ENCODE results near the gene RNF151. TPM values are rescaled to one million over a fixed set of nuclear protein-coding genes. Genes with fewer than 3 reads are reported as not detected.

The RNF151 gene
- total RNA-seq, 4 donors from 2014 or later: not detected

DNA sequence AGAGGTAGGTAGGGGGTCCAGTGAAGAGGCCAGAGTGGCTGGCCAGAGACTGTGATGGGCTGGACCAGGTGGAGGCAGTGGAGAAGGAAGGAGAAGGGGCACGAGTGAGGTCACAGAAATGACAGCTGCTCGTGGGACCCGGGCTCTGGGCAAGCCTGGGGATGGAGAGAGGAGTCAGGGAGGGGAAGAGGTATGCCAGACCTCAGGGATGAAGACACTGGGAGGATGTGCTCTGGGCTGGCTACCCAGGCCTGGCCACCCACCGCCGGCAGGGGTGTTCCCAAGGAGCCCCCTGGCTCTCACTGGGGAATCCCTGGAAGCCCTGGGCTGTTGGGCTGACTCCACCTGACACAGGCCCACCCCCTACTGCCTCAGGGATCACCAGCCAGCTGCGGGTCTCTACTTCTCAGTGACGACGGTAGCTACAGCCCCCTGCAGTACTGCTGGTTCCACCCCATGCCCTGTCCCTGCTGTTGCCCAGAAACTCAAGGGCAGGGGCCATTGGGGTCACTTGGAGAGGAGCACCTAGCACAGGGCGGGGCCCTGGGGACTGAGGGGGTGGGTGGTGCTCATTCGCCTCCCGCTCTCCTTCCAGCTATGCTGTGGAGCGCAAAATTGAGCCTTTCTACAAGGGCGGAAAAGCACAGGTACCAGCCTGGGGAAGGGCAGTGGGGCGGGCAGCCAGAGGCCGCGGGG lies 7.0 kb downstream of the RNF151 start:
- Histone ChIP-seq H3K9me3 (no peaks in the 10 kb centered on the region), H3K4me1 (peaks cover 11 to 26% (median 21%) of the 10 kb centered on the region in 4 donors), H3K27ac (no peak overlapping the region), H3K36me3 (peaks cover 0 to 12% (median 7%) of the 10 kb centered on the region in 4 donors), H3K27me3 (peaks cover 10% of the 10 kb centered on the region), H3K4me3 (no peak overlapping the region)
- WGBS, 2 donors (ENCODE audit: low coverage in 1 of 2): 88 to 100% methylated on average over 3 to 16 of the region's 16 CpGs
- intact Hi-C loops (cut with DNase I; ENCODE audit: low total_unique reads) (no loop called here), in situ Hi-C loops (cut with MboI; ENCODE audit: low pct_ligation_motif_present in 1 of 4, low pct_unique_long_range_greater_than_20kb in 1 of 4, low sequenced_read_pairs in 3 of 4) (no loop called here)
- TF ChIP-seq, protein P1, sequence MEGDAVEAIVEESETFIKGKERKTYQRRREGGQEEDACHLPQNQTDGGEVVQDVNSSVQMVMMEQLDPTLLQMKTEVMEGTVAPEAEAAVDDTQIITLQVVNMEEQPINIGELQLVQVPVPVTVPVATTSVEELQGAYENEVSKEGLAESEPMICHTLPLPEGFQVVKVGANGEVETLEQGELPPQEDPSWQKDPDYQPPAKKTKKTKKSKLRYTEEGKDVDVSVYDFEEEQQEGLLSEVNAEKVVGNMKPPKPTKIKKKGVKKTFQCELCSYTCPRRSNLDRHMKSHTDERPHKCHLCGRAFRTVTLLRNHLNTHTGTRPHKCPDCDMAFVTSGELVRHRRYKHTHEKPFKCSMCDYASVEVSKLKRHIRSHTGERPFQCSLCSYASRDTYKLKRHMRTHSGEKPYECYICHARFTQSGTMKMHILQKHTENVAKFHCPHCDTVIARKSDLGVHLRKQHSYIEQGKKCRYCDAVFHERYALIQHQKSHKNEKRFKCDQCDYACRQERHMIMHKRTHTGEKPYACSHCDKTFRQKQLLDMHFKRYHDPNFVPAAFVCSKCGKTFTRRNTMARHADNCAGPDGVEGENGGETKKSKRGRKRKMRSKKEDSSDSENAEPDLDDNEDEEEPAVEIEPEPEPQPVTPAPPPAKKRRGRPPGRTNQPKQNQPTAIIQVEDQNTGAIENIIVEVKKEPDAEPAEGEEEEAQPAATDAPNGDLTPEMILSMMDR (IDR thresholded peaks at IDR 0.05): no peak
- TF ChIP-seq POLR2AphosphoS5 (IDR thresholded peaks at IDR 0.05) (no peak), EP300 (IDR thresholded peaks at IDR 0.05; ENCODE audit: low read depth) (no peak), POLR2A (IDR thresholded peaks at IDR 0.05) (no peak)
- no peak for DNase-seq

DNA sequence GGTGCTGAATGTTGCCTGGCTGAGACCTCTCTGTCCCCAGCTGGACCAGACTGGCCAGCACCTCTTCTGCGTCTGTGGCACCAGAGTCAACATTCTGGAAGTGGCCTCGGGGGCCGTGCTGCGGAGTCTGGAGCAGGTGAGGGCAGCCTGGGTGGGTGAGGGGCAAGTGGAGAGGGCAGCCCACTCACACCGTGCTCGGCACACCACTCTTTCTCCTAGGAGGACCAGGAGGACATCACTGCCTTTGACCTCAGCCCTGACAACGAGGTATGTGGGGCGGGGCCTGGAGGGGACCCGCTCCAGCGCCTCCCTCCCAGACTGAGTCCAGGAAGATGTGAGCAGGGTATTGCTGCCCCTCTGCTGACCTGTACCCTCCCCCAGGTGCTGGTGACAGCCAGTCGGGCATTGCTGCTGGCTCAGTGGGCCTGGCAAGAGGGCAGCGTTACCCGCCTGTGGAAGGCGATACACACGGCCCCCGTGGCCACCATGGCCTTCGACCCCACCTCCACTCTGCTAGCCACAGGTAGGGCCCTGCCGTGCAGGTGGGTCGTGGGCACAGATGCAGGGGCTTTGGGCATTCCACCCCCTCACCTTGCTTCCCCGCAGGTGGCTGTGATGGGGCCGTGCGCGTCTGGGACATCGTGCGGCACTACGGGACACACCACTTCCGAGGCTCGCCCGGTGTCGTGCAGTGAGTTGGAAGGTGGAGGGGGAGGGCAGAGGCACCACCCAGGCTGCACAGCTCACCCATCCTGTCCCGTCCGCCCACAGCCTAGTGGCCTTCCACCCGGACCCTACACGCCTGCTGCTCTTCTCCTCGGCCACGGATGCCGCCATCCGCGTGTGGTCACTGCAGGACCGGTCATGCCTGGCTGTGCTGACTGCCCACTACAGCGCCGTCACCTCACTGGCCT lies 7.8 kb downstream of the RNF151 start:
- in situ Hi-C loops (cut with MboI; ENCODE audit: low pct_ligation_motif_present in 1 of 4, low pct_unique_long_range_greater_than_20kb in 1 of 4, low sequenced_read_pairs in 3 of 4) (no loop called here), intact Hi-C loops (cut with DNase I; ENCODE audit: low total_unique reads) (no loop called here)
- Histone ChIP-seq H3K4me3 (no peak overlapping the region), H3K4me1 (peaks cover 11 to 29% (median 24%) of the 10 kb centered on the region in 4 donors), H3K27ac (no peak overlapping the region), H3K9me3 (no peaks in the 10 kb centered on the region), H3K27me3 (peaks cover 17% of the 10 kb centered on the region), H3K36me3 (peaks cover 0 to 12% (median 7%) of the 10 kb centered on the region in 4 donors)
- no peak for TF ChIP-seq EP300 (IDR thresholded peaks at IDR 0.05; ENCODE audit: low read depth)
- TF ChIP-seq POLR2AphosphoS5 (IDR thresholded peaks at IDR 0.05): no peak
- no peak for TF ChIP-seq POLR2A (IDR thresholded peaks at IDR 0.05)
- TF ChIP-seq, protein P1 (IDR thresholded peaks at IDR 0.05): no peak
- DNase-seq: no peak
- WGBS, 2 donors (ENCODE audit: low coverage in 1 of 2): 97% methylated on average over 35 of the region's 42 CpGs; no CpG with 5 or more reads in 1 of the 2 donors

DNA sequence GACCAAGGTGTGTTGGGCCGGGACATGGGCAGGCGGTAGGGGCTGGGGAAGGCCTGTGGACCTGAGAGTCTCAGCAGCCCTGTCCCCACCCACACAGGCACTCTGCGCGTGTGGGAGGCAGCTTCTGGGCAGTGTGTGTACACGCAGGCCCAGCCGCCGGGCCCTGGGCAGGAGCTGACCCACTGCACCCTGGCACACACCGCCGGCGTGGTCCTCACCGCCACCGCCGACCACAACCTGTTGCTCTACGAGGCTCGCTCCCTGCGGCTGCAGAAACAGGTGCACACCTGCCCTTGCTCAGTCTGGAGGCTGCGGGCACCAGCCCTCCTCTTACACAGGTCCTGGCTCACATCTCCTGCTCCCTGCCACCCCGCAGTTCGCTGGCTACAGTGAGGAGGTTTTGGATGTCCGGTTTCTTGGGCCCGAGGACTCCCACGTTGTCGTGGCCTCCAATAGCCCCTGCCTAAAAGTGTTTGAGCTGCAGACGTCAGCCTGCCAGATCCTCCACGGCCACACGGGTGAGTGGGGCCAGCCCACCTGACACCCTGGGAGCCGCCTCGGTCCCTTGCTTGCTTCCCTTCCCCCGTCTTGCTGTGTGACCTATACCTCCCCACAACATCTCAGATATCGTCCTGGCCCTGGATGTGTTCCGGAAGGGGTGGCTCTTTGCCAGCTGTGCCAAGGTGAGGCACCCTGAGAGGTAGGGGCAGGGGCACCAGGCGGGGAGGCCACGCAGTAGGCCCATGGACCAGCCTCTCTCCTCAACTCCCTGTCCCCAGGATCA lies 9.0 kb downstream of the RNF151 start:
- in situ Hi-C loops (cut with MboI; ENCODE audit: low pct_ligation_motif_present in 1 of 4, low pct_unique_long_range_greater_than_20kb in 1 of 4, low sequenced_read_pairs in 3 of 4): no loop called here
- no peak for DNase-seq
- Histone ChIP-seq H3K27ac (no peak overlapping the region), H3K27me3 (peaks cover 28% of the 10 kb centered on the region), H3K9me3 (no peaks in the 10 kb centered on the region), H3K4me1 (peaks cover 11 to 38% (median 34%) of the 10 kb centered on the region in 4 donors), H3K36me3 (peaks cover 0 to 12% (median 7%) of the 10 kb centered on the region in 4 donors), H3K4me3 (no peak overlapping the region)
- intact Hi-C loops (cut with DNase I; ENCODE audit: low total_unique reads): no loop called here
- TF ChIP-seq EP300 (IDR thresholded peaks at IDR 0.05; ENCODE audit: low read depth) (no peak), POLR2A (IDR thresholded peaks at IDR 0.05) (no peak), POLR2AphosphoS5 (IDR thresholded peaks at IDR 0.05) (no peak)
- TF ChIP-seq, protein P1 (IDR thresholded peaks at IDR 0.05): no peak
- 90% methylated on average over 33 of the region's 33 CpGs; no CpG with 5 or more reads in 1 of the 2 donors for WGBS, 2 donors (ENCODE audit: low coverage in 1 of 2)

Measured in transverse colon (tissue), 4 donors.